Activated T-cell treated with anti-CD3 and anti-CD28 coated beads, Interleukin-2, amount 50 U/mL, for 24 hours (primary cell): ENCODE data around the gene SUPT7L.

ENCODE experiments used
- DNase-seq: peaks from one replicate; pipeline ENCODE4 v3.0.0-alpha.2; 2020
- H3K27ac Mint-ChIP-seq: 2 replicates; pipeline ENCODE4 v1.8.0; 2020; ENCODE audit warnings: mild to moderate bottlenecking, mixed read lengths
- H3K27me3 Mint-ChIP-seq: 2 replicates; pipeline ENCODE4 v1.8.0; 2020; ENCODE audit warnings: mixed read lengths
- H3K36me3 Mint-ChIP-seq: 2 replicates; pipeline ENCODE4 v1.8.0; 2020; ENCODE audit warnings: low read depth, mixed read lengths
- H3K4me1 Mint-ChIP-seq: 2 replicates; pipeline ENCODE4 v1.8.0; 2020; ENCODE audit warnings: low read depth, mixed read lengths
- H3K4me3 Mint-ChIP-seq: 2 replicates; pipeline ENCODE4 v1.8.0; 2020; ENCODE audit warnings: mild to moderate bottlenecking, moderate library complexity, mixed read lengths
- H3K9me3 Mint-ChIP-seq: 2 replicates; pipeline ENCODE4 v1.8.0; 2020; ENCODE audit warnings: mixed read lengths

SUPT7L gene

GRCh38 chr2:27667446-27667845, 4.0 kb upstream of the SUPT7L start:
- no peaks in the 10 kb centered on the region for H3K27me3 Mint-ChIP-seq
- DNase-seq, result no peak
- H3K4me3 Mint-ChIP-seq, result no peak overlapping the region
- H3K9me3 Mint-ChIP-seq, result no peaks in the 10 kb centered on the region
- peak overlapping the region; percentile 31 for H3K27ac Mint-ChIP-seq
- H3K36me3 Mint-ChIP-seq, result peaks cover 81% of the 10 kb centered on the region
- peaks cover 44% of the 10 kb centered on the region for H3K4me1 Mint-ChIP-seq

DNA sequence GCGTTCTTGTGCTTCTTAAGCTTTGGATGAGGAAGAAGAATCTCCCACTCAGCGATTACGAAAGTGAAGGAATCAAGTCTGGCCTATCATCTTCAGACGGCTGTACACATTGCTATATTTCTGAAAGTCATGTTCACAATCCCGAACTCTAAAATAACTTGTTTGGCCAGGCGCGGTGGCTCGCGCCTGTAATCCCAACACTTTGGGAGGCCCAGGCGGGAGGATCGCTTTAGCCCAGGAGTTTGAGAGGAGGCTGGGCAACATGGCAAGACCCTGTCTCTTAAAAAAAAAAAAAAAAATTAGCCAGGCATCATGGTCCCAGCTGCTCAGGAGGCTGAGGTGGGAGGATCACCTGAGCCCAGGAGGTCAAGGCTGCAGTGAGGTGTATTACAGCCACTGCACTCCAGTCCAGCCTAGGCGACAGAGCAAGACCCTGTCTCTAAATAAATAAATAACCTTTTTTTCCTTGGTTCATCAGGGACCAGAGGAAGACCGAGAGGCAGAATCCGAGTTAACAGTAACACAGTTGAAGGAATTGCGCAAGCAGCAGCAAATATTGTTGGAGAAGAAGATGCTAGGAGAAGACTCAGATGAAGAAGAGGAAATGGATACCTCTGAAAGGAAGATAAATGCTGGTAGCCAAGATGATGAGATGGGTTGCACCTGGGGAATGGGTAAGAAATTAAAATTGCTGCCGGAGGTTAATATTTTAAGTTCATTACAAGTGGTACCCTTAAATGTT, 1.4 kb upstream of the SUPT7L start:
- peak overlapping the region; percentile 100 for H3K27ac Mint-ChIP-seq
- no peaks in the 10 kb centered on the region for H3K9me3 Mint-ChIP-seq
- no peak for DNase-seq
- peaks cover 83% of the 10 kb centered on the region for H3K36me3 Mint-ChIP-seq
- peaks cover 50% of the 10 kb centered on the region for H3K4me1 Mint-ChIP-seq
- no peaks in the 10 kb centered on the region for H3K27me3 Mint-ChIP-seq
- peak overlapping the region; percentile 100 for H3K4me3 Mint-ChIP-seq

- H3K27me3 Mint-ChIP-seq, result no peaks in the 10 kb centered on the region
- H3K9me3 Mint-ChIP-seq, result no peaks in the 10 kb centered on the region
- peaks cover 56% of the 10 kb centered on the region for H3K4me1 Mint-ChIP-seq
- peak overlapping the region; percentile 100 for H3K27ac Mint-ChIP-seq
- no peak for DNase-seq
- peak overlapping the region; percentile 100 for H3K4me3 Mint-ChIP-seq
- H3K36me3 Mint-ChIP-seq, result peaks cover 83% of the 10 kb centered on the region
These were observed 750 bp upstream of the SUPT7L start for GRCh38 chr2:27664154-27664574.

- Mint-ChIP-seq H3K4me1 (peaks cover 52% of the 10 kb centered on the region), H3K4me3 (peak overlapping the region; percentile 100), H3K27me3 (no peaks in the 10 kb centered on the region), H3K9me3 (no peaks in the 10 kb centered on the region), H3K36me3 (peaks cover 87% of the 10 kb centered on the region), H3K27ac (no peak overlapping the region)
- DNase-seq, result no peak
These were observed 2.0 kb downstream of the SUPT7L start for GRCh38 chr2:27661371-27661770.

DNA sequence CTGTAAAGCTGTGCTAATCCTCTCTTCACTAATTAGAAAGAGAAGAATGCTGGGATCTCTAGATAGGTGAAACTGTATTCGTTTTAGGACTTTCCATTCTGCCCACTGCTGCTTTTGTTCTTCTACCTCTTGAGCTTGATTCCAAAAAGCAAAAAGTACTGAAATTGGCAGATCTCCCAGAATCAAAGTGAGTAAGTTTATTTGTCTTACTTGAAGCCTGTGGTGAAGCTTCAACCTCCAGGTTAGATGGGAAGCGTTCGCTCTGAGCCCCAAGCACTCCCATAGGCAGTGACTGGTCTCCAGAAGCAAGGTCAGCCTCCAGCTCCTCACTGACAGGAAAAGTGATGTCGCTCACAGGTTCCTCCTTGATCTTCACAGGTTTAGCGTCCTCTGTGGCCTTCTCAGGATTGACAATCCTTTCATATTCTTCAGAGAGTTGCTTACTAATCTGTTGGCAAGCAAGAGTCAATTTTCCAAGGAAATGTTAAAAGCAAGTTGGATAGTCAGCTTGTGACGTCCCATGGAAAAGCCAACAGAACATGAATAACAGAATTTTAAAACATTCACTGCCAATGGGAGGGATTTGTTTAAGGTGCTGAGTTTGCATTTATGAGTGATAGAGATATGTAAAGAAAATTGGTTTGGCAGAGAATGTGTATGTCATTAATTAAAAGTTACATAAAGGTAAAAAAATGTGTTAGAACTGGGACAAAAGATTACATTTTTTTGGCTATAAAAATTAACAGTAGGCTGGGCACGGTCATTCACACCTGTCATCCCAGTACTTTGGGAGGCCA, 8.1 kb downstream of the SUPT7L start:
- no peak for DNase-seq
- Mint-ChIP-seq H3K36me3 (peaks cover 95% of the 10 kb centered on the region), H3K4me3 (no peak overlapping the region), H3K9me3 (no peaks in the 10 kb centered on the region), H3K27ac (peak overlapping the region; percentile 26), H3K27me3 (no peaks in the 10 kb centered on the region), H3K4me1 (peaks cover 42% of the 10 kb centered on the region)

DNA sequence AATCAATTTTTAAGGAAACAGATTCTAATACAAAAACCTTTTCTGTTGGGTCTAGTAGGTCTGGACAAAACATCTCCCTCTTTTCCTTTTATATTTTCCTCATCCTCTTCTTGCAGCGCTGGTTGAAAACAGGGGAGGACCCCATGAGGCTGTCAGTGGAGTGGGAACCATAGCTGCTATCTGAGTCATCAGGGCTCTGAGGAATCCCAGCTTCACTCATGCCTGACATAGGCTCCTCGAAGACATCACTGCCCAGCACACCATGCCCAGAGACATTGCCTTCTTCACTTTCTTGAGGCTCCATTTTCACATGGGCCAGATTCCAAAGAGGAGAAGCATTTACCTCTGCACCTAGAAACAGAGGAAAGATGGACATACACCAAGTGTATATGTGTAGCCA, 10.0 kb downstream of the SUPT7L start:
- Mint-ChIP-seq H3K9me3 (no peaks in the 10 kb centered on the region), H3K27ac (peak overlapping the region; percentile 58), H3K27me3 (no peaks in the 10 kb centered on the region), H3K36me3 (peaks cover 95% of the 10 kb centered on the region), H3K4me3 (no peak overlapping the region), H3K4me1 (peaks cover 32% of the 10 kb centered on the region)
- no peak for DNase-seq

DNA sequence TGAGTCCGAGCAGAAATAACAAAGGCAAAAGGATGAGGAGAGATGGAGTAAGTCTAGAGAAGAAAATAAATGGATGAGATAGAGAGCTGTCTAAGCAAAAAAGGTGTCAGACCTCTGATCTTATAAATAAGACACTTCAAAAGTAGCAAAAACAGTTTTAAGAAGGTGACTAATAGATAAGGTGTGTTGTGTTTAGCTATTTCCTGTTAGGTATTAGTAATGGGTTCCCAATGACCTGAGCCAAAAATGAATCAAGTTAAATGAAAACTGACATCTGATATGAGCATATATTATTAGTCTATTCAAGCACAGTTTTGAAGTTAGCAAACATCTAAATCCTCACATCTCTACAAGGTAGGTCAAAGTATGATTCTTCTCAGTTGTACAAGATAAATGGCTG, 10.6 kb downstream of the SUPT7L start:
- no peak for DNase-seq

DNA sequence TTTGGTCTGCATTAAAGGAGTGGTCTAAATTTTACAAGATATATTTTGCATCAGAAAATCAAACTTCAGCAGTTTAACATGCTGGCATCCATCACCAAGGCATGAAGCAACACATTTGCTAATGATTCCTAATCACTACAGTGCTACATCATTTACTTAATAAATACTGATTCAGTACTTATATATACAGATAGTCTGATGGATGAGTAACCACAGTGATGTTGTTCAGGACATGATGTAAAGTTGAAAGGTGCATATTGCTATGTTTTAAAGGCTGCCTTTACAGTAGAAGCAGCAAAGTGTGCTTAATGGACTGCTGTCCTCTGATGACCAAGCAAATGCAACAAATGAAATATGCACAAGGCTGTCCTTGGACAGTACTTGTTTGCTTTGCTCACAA, 11.1 kb downstream of the SUPT7L start:
- H3K9me3 Mint-ChIP-seq, result no peaks in the 10 kb centered on the region
- H3K4me3 Mint-ChIP-seq, result no peak overlapping the region
- peaks cover 95% of the 10 kb centered on the region for H3K36me3 Mint-ChIP-seq
- H3K27me3 Mint-ChIP-seq, result no peaks in the 10 kb centered on the region
- peaks cover 30% of the 10 kb centered on the region for H3K4me1 Mint-ChIP-seq
- peak overlapping the region; percentile 58 for H3K27ac Mint-ChIP-seq
- no peak for DNase-seq

More for the DNA sequence above, 10.6 kb downstream of the SUPT7L start:
- no peak overlapping the region for H3K4me3 Mint-ChIP-seq
- H3K4me1 Mint-ChIP-seq, result peaks cover 30% of the 10 kb centered on the region
- no peaks in the 10 kb centered on the region for H3K27me3 Mint-ChIP-seq
- peak overlapping the region; percentile 58 for H3K27ac Mint-ChIP-seq
- H3K9me3 Mint-ChIP-seq, result no peaks in the 10 kb centered on the region
- peaks cover 95% of the 10 kb centered on the region for H3K36me3 Mint-ChIP-seq

GRCh38 chr2:27651056-27651455, 12.4 kb downstream of the SUPT7L start:
- H3K9me3 Mint-ChIP-seq, result no peaks in the 10 kb centered on the region
- no peak overlapping the region for H3K27ac Mint-ChIP-seq
- peaks cover 30% of the 10 kb centered on the region for H3K4me1 Mint-ChIP-seq
- DNase-seq, result no peak
- H3K27me3 Mint-ChIP-seq, result no peaks in the 10 kb centered on the region
- peaks cover 97% of the 10 kb centered on the region for H3K36me3 Mint-ChIP-seq
- no peak overlapping the region for H3K4me3 Mint-ChIP-seq

DNA sequence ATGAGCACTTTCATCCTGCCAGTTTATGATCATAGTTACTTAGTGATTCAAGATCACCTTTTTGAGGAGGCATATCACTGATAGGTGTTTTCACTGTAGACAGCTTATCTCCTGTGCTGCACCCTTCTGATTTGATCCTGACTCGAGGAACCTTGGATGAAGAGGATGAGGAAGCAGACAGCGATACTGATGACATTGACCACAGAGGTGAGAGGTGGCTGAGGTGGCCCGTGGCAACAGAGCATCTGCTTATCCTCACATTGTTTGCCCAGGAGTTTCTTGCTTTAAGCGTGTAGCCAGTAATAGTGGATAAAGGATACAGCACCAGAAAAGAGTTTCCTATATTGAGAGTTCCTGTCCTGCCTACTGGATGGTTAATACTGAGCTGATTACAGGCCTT, 15.7 kb downstream of the SUPT7L start:
- no peaks in the 10 kb centered on the region for H3K27me3 Mint-ChIP-seq
- DNase-seq, result no peak
- peak overlapping the region; percentile 73 for H3K27ac Mint-ChIP-seq
- H3K4me3 Mint-ChIP-seq, result no peak overlapping the region
- H3K4me1 Mint-ChIP-seq, result peaks cover 4% of the 10 kb centered on the region
- peaks cover 93% of the 10 kb centered on the region for H3K36me3 Mint-ChIP-seq
- no peaks in the 10 kb centered on the region for H3K9me3 Mint-ChIP-seq

GRCh38 chr2:27647289-27647688, 16.1 kb downstream of the SUPT7L start:
- no peak for DNase-seq
- H3K4me1 Mint-ChIP-seq, result no peaks in the 10 kb centered on the region
- H3K36me3 Mint-ChIP-seq, result peaks cover 93% of the 10 kb centered on the region
- no peak overlapping the region for H3K4me3 Mint-ChIP-seq
- no peaks in the 10 kb centered on the region for H3K9me3 Mint-ChIP-seq
- H3K27me3 Mint-ChIP-seq, result no peaks in the 10 kb centered on the region
- H3K27ac Mint-ChIP-seq, result peak overlapping the region; percentile 73

GRCh38 chr2:27645197-27645596, 18.2 kb downstream of the SUPT7L start:
- DNase-seq, result no peak
- Mint-ChIP-seq H3K27me3 (no peaks in the 10 kb centered on the region), H3K4me1 (peaks cover 2% of the 10 kb centered on the region), H3K4me3 (no peak overlapping the region), H3K9me3 (no peaks in the 10 kb centered on the region), H3K27ac (no peak overlapping the region), H3K36me3 (peaks cover 93% of the 10 kb centered on the region)

- Mint-ChIP-seq H3K36me3 (peaks cover 78% of the 10 kb centered on the region), H3K27me3 (no peaks in the 10 kb centered on the region), H3K9me3 (no peaks in the 10 kb centered on the region), H3K27ac (no peak overlapping the region), H3K4me1 (peaks cover 37% of the 10 kb centered on the region), H3K4me3 (no peak overlapping the region)
- no peak for DNase-seq
These were observed 22.6 kb downstream of the SUPT7L start for GRCh38 chr2:27640722-27641245.

DNA sequence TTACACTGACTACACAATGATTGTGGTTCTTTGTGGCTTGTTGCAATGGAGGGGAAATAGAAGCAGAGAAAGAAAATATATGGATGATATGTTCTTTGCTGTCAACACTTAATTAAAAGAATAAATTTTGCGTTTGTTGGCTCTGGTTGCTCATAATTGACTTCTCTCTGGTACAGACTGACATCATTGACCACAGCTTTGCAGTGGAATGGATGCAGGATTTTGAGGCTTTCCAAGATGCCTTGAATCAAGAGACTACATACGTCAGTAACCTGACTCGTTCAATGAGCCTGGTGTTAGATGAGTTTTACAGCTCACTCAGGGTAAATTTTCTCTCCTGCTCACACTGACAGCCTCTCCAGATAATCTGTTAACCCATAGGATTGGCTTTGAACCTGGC, 24.7 kb downstream of the SUPT7L start:
- H3K36me3 Mint-ChIP-seq, result peaks cover 73% of the 10 kb centered on the region
- H3K4me3 Mint-ChIP-seq, result peak overlapping the region; percentile 69
- peak overlapping the region; percentile 99 for H3K27ac Mint-ChIP-seq
- no peak for DNase-seq
- no peaks in the 10 kb centered on the region for H3K27me3 Mint-ChIP-seq
- H3K4me1 Mint-ChIP-seq, result peaks cover 49% of the 10 kb centered on the region
- H3K9me3 Mint-ChIP-seq, result no peaks in the 10 kb centered on the region
